Measurements from ENCODE around the gene LTV1.
"Not testable (repeated sequence)": the region's sequence is repeated elsewhere in the genome, so short reads cannot be mapped to it uniquely, and the experiment has no call there.

Gene LTV1

DNA sequence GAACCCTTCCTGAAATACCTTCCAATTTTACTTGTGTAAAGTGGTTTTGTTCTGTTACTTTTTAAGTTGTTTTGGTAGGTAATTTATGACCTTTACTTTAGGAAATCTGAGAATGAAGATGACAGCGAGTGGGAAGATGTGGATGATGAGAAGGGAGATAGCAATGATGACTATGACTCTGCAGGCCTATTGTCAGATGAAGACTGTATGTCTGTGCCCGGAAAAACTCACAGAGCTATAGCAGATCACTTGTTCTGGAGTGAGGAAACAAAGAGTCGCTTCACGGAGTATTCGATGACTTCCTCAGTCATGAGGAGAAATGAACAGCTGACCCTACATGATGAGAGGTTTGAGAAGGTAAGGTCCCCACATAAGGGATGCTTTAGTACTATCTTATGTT lies 14.5 kb downstream of the LTV1 start:
- in situ Hi-C loops (cut with MboI; ENCODE audit: low sequenced_read_pairs, unreplicated experiment), result no loop called here
- TF ChIP-seq, protein P1, sequence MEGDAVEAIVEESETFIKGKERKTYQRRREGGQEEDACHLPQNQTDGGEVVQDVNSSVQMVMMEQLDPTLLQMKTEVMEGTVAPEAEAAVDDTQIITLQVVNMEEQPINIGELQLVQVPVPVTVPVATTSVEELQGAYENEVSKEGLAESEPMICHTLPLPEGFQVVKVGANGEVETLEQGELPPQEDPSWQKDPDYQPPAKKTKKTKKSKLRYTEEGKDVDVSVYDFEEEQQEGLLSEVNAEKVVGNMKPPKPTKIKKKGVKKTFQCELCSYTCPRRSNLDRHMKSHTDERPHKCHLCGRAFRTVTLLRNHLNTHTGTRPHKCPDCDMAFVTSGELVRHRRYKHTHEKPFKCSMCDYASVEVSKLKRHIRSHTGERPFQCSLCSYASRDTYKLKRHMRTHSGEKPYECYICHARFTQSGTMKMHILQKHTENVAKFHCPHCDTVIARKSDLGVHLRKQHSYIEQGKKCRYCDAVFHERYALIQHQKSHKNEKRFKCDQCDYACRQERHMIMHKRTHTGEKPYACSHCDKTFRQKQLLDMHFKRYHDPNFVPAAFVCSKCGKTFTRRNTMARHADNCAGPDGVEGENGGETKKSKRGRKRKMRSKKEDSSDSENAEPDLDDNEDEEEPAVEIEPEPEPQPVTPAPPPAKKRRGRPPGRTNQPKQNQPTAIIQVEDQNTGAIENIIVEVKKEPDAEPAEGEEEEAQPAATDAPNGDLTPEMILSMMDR (IDR thresholded peaks at IDR 0.05; ENCODE audit: borderline replicate concordance, control extremely low read depth, extremely low read depth, insufficient read depth, missing control alignments), result no peak
- no peak for DNase-seq (ENCODE audit: low spot score)

DNA sequence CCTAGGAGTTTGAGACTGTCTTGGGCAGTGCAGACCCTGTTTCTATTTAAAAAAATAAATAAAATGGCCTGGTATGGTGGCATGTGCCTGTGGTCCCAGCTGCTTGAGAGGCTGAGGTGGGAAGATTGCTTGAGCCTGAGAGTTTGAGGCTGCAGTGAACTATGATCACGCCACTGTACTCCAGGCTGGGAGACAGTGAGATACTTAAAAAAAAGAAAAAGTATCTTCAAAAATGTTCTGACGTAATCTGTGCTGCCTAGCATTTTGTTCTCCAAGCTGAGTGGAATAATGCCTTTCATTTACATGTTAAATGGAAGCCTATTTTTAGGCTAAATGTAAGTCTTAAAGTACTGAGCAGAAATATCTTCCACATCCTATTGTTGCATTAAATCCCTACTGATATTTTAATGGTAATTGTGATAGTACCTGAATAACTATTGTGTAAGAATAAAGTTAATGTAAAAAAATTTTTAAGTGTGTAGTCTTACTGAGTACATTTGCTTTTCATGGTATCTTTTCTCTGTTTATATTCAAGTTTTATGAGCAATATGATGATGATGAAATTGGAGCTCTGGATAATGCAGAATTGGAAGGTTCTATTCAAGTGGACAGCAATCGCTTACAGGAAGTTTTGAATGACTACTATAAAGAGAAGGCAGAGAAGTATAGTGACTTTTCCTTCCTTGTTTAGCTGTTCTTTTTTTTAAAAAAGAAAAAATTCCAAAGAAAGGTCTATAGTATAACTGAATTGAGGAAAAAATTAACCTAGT lies 16.9 kb downstream of the LTV1 start:
- in situ Hi-C loops (cut with MboI; ENCODE audit: low sequenced_read_pairs, unreplicated experiment), result no loop called here
- TF ChIP-seq, protein P1 (IDR thresholded peaks at IDR 0.05; ENCODE audit: borderline replicate concordance, control extremely low read depth, extremely low read depth, insufficient read depth, missing control alignments), result no peak
- DNase-seq (ENCODE audit: low spot score), result no peak

DNA sequence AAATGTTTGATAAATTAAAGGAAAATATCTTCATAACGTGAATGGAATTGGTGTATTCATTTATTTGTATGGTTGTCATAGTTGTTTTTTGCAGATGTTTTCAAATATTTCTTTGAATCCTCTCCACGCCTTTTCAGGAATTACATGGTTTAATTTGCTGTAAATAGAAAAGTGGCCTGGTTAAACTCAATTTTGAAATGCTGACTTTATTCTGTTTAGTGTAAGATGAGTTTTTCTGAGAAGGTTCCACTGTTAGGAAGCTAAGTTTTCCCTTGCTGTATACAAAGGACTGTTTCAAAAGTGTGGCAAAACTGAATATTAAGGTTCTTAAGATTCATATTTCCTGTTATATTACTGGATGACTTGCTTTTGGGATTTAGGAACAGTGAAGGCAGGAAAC lies 20.6 kb downstream of the LTV1 start:
- TF ChIP-seq, protein P1 (IDR thresholded peaks at IDR 0.05; ENCODE audit: borderline replicate concordance, control extremely low read depth, extremely low read depth, insufficient read depth, missing control alignments), result no peak
- in situ Hi-C loops (cut with MboI; ENCODE audit: low sequenced_read_pairs, unreplicated experiment), result no loop called here
- no peak for DNase-seq (ENCODE audit: low spot score)

DNA sequence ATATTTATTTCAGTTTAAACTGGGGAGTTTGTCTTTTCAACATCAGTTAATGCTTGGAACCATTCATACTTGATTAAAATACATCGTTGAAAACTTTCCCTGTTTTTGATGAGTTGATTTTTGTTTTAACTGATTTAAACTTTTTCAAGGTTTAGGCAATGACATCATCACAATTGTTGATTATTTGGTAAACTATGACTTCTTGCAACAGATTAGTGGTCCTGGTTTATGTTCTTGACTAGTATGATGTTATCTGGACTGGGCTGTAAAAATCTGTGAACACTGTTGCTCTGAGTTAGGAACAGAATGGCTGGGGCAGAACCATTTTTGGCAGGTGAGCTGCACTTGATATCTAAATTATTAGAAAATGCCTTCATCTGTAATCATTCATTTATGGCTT lies 21.1 kb downstream of the LTV1 start, which contains the start of gene ZC2HC1B:
Gene ZC2HC1B, plus strand, starts transcription at position 241 of the 400 bp plus-strand sequence. Its CDS starts 66 bp downstream, at position 307.
- TF ChIP-seq, protein P1 (IDR thresholded peaks at IDR 0.05; ENCODE audit: borderline replicate concordance, control extremely low read depth, extremely low read depth, insufficient read depth, missing control alignments), result no peak
- in situ Hi-C loops (cut with MboI; ENCODE audit: low sequenced_read_pairs, unreplicated experiment), result no loop called here
- no peak for DNase-seq (ENCODE audit: low spot score)

DNA sequence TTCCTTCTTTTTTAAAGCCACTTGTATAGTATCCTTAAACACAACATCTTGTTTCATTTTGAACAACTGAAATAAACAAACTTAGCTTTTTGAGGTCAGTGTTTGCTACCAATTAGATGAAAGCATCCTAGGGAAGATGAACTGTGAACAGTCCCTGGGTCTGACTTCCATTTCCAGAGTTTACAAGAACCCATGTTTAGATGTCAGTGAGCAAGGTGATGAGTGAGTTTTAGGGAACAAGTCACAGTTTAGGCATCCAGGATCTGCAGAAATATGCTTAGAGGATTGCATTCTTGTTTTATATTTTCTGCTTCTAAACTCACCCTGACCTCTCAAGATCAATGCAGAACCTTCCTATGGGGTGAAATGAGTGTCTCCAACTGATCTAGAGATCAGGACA lies 24.1 kb downstream of the LTV1 start:
- in situ Hi-C loops (cut with MboI; ENCODE audit: low sequenced_read_pairs, unreplicated experiment), result no loop called here
- no peak for DNase-seq (ENCODE audit: low spot score)
- TF ChIP-seq, protein P1 (IDR thresholded peaks at IDR 0.05; ENCODE audit: borderline replicate concordance, control extremely low read depth, extremely low read depth, insufficient read depth, missing control alignments), result no peak

DNA sequence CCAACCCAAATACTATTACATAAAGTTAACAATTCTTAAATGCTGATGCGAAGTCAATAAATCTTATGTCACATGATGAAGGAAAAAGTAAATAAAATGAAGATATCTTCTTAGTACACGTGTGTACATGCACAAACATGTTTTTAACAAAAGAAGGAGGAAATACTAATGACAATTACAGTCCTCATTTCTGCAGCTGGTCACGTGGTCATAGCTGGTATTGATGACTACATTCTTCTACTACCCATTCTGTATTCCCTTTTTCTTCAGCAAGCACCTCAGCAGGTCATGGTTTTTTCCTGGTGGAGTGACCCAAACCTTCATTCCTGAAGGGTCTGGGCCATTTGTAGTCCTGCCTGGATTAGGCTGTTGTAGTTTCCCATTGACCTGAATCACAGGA lies 25.7 kb downstream of the LTV1 start:
- in situ Hi-C loops (cut with MboI; ENCODE audit: low sequenced_read_pairs, unreplicated experiment); DNase-seq (ENCODE audit: low spot score): not testable (repeated sequence)

DNA sequence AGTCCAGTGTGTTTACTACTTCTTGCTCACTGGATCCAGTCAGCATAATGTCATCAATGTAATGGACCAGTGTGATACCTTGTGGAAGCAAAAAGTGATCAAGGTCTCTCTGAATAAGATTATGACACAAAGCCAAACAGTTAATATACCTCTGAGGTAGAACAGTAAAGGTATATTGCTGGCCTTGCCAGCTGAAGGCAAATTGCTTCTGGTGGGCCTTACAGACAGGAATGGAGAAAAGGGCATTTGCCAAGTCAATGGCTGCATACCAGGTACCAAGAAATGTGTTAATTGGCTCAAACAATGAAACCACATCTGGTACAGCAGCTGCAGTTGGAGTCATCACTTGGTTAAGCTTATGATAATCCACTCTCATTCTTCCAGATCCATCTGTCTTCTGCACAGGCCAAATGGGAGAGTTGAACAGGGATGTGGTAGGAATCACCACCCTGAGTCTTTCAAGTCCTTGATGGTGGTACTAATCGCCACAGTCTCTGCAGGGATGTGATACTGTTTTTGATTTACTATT lies 28.1 kb downstream of the LTV1 start:
- DNase-seq (ENCODE audit: low spot score); in situ Hi-C loops (cut with MboI; ENCODE audit: low sequenced_read_pairs, unreplicated experiment): not testable (repeated sequence)
